AG09309 (cell line): ENCODE measurements around the gene ROR1.

Experiments
- DNase-seq: peaks from one replicate; pipeline ENCODE4 v3.0.0-alpha.2; 2010; ENCODE audit warnings: low read depth
- H3K4me3 ChIP-seq: 2 replicates; pipeline ENCODE4 v1.5.1; 2011; ENCODE audit warnings: mild to moderate bottlenecking, low read depth, low read length, moderate library complexity; ENCODE audit not compliant: control insufficient read depth
- TF ChIP-seq, protein P1 (sequence below): IDR thresholded peaks from 2 replicates; pipeline ENCODE4 v1.5.1; 2011; ENCODE audit warnings: mild to moderate bottlenecking, low read depth, low read length, inconsistent platforms; ENCODE audit not compliant: insufficient read depth, control insufficient read depth; ENCODE audit errors: missing control alignments

Gene ROR1

DNA sequence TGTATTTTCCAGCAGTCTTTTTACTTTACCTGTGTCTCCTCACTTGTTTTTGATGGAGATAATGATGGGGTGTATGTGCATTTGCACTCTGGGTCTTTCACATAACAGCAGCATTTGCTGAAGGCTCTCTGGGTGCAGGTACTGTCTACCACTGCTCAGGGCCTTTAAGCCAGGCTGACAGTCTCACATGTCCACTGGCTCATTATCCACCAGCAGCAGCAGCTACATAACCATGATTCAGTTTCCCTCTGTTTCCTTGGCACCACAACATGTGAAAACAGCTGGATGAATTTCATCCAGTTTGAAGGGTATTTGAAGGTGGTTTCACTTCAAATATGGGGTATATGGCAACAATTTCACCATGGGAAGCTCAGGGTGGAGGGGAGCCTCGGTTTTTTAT is 41.2 kb upstream of the ROR1 start:
- TF ChIP-seq, protein P1, sequence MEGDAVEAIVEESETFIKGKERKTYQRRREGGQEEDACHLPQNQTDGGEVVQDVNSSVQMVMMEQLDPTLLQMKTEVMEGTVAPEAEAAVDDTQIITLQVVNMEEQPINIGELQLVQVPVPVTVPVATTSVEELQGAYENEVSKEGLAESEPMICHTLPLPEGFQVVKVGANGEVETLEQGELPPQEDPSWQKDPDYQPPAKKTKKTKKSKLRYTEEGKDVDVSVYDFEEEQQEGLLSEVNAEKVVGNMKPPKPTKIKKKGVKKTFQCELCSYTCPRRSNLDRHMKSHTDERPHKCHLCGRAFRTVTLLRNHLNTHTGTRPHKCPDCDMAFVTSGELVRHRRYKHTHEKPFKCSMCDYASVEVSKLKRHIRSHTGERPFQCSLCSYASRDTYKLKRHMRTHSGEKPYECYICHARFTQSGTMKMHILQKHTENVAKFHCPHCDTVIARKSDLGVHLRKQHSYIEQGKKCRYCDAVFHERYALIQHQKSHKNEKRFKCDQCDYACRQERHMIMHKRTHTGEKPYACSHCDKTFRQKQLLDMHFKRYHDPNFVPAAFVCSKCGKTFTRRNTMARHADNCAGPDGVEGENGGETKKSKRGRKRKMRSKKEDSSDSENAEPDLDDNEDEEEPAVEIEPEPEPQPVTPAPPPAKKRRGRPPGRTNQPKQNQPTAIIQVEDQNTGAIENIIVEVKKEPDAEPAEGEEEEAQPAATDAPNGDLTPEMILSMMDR: no peak
- no peak overlapping the region for H3K4me3 ChIP-seq
- DNase-seq: no peak

DNA sequence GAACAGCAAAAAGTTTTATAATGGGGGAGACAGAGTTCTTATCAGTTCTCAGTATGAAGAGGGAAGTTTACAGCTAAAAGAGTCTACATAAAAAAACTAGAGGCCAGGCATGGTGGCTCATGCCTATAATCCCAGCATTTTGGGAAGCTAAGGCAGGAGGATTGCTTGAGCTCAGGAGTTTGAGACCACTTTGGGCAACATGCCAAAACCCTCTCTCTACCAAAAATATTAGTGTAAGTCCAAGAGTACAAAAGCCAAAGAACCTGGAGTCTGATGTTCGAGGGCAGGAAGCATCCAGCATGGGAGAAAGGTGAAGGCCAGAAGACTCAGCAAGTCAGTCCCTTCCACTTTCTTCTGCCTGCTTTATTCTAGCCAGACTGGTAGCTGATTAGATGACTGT is 35.0 kb upstream of the ROR1 start:
- TF ChIP-seq, protein P1: no peak
- no peak for DNase-seq
- H3K4me3 ChIP-seq: no peak overlapping the region

DNA sequence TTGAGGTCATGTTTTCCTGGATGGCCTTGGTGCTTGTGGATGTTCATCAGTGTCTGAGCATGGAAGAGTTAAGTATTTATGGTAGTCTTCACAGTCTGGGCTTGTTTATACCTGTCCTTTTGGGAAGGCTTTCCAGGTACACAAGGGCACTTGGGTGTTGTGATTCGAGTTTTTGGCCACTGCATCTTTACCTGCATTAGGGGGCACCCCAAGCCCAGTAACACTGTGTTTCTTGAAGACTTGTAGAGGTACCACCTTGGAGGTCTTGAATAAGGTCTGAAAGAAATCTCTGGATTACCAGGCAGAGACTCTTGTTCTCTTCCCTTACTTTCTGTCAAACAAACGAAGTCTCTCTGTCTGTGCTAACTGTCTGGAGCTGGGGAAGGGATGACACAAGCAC is 34.4 kb upstream of the ROR1 start:
- DNase-seq: no peak
- TF ChIP-seq, protein P1: no peak
- H3K4me3 ChIP-seq: no peak overlapping the region

DNA sequence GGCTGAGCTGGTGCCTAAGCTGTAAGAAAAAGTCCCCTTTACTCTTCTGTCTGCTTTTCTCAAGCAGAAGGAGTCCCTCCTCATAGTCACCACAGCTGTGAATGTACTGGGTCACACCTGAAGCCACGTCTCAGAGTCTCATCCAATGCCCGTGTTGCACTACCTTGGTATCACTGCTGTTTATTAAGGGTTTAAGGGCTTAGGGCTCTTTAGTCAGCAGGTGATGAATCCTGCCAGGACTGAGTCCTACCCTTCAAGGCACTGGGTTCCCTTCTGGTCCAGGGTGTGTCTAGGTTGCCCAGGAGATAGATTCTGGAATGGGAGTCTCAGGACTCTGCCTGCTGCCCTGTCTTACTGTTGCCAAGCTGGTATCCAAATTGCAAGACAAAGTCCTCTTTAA is 33.4 kb upstream of the ROR1 start:
- no peak overlapping the region for H3K4me3 ChIP-seq
- TF ChIP-seq, protein P1: no peak
- no peak for DNase-seq

DNA sequence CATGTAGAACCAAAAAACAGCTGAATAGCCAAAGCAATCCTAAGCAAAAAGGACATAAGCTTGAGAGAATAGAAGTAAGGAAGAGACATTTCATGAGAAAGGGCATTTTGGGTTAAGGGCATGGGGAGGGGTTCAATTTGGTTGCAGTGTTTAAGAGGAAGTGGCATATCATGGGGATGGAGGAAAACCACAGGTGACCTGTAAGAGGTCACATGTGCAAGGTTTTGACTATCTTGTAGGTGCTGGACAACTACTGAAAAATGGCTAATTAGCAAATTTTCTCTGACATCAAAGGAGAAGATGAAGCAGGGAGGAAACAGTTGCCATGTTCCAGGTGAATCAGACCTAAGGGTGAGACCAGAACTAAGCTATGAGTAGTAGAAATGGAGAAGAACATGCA is 31.3 kb upstream of the ROR1 start:
- DNase-seq: no peak
- no peak overlapping the region for H3K4me3 ChIP-seq
- TF ChIP-seq, protein P1: no peak

DNA sequence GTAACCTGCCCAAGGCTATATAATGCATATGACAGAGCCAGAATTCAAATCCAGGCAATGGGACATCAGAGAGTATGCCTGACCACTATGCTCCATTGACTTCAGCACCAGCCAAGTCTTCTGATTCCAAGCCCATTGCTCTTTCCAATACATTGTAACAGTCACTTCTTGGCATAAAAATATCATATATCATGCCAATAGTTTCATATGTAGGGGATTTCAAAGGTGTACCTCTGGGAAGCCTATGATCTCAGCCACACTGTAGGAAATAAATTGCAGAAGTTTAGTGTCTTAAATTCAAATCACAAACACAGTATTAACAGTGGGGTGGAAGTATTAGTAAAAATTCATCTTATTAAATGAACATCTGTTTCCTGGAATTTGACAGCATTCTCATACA is 30.0 kb upstream of the ROR1 start:
- DNase-seq: no peak
- TF ChIP-seq, protein P1: no peak
- no peak overlapping the region for H3K4me3 ChIP-seq
